Measurements from ENCODE around the gene THEMIS2. TPM values are rescaled to one million over a fixed set of nuclear protein-coding genes. Genes with fewer than 3 reads are reported as not detected.

Gene THEMIS2
- total RNA-seq, 1 experiment from 2014 or later, result 5.7 TPM

GRCh38 chr1:27886744-27887143 is 14.4 kb downstream of the THEMIS2 start:
- DNase-seq (no peak), ATAC-seq (no peak)
- Histone ChIP-seq H2AFZ (ENCODE audit: low read length) (no peak overlapping the region), H4K20me1 (ENCODE audit: low read length) (no peaks in the 10 kb centered on the region), H3K27me3 (ENCODE audit: low read length) (no peaks in the 10 kb centered on the region), H3K9ac (ENCODE audit: low read length) (no peak overlapping the region), H3K79me2 (ENCODE audit: low read length) (no peaks in the 10 kb centered on the region), H3K4me2 (ENCODE audit: low read length) (no peak overlapping the region), H3K4me1 (ENCODE audit: insufficient read depth, low read length) (no peaks in the 10 kb centered on the region), H3K27ac (ENCODE audit: low read length) (no peak overlapping the region), H3K9me2 (replicated peaks; ENCODE audit: low read length) (no peaks in the 10 kb centered on the region), H3F3A (ENCODE audit: low read length, unreplicated experiment) (no peaks in the 10 kb centered on the region), H3K9me3 (ENCODE audit: low read length) (no peaks in the 10 kb centered on the region), H3K4me3 (ENCODE audit: low read length) (no peak overlapping the region), H3K36me3 (ENCODE audit: low read depth, low read length) (peaks cover 10% of the 10 kb centered on the region; the same call in 1 of the 2 replicates)
- ChIA-PET CTCF (no interaction called here), POLR2A (ENCODE audit: unreplicated experiment) (no interaction called here)
- no peak for TF ChIP-seq EZH2 (IDR thresholded peaks at IDR 0.05; ENCODE audit: low read length, unreplicated experiment)
- intact Hi-C loops (cut with micrococcal nuclease), result no loop called here
- BruUV-seq (replicated peaks), result no TSS peak

GRCh38 chr1:27887215-27888021 is 15.1 kb downstream of the THEMIS2 start:
- ChIA-PET POLR2A (ENCODE audit: unreplicated experiment) (no interaction called here), CTCF (no interaction called here)
- no peak for DNase-seq
- H3K27ac ChIP-seq (ENCODE audit: low read length), result no peak overlapping the region
- no peak overlapping the region for H3K9ac ChIP-seq (ENCODE audit: low read length)
- H4K20me1 ChIP-seq (ENCODE audit: low read length), result no peaks in the 10 kb centered on the region
- H3K4me2 ChIP-seq (ENCODE audit: low read length), result no peak overlapping the region
- peaks cover 16% of the 10 kb centered on the region; the same call in 1 of the 2 replicates for H3K36me3 ChIP-seq (ENCODE audit: low read depth, low read length)
- ATAC-seq, result peak; percentile 22; the same call in 1 of the 2 replicates
- H3K79me2 ChIP-seq (ENCODE audit: low read length), result no peaks in the 10 kb centered on the region
- no TSS peak for BruUV-seq (replicated peaks)
- H3K9me3 ChIP-seq (ENCODE audit: low read length), result no peaks in the 10 kb centered on the region
- no peaks in the 10 kb centered on the region for H3K9me2 ChIP-seq (replicated peaks; ENCODE audit: low read length)
- H3K27me3 ChIP-seq (ENCODE audit: low read length), result no peaks in the 10 kb centered on the region
- H2AFZ ChIP-seq (ENCODE audit: low read length), result no peak overlapping the region
- no peaks in the 10 kb centered on the region for H3F3A ChIP-seq (ENCODE audit: low read length, unreplicated experiment)
- H3K4me1 ChIP-seq (ENCODE audit: insufficient read depth, low read length), result no peaks in the 10 kb centered on the region
- intact Hi-C loops (cut with micrococcal nuclease), result no loop called here
- H3K4me3 ChIP-seq (ENCODE audit: low read length), result no peak overlapping the region
- TF ChIP-seq EZH2 (IDR thresholded peaks at IDR 0.05; ENCODE audit: low read length, unreplicated experiment) (no peak), EZH2phosphoT487 (IDR thresholded peaks at IDR 0.05; ENCODE audit: borderline replicate concordance, low read length) (no peak), CTCF (conservative IDR thresholded peaks at IDR 0.05; ENCODE audit: low read depth, low read length) (no peak)

- Histone ChIP-seq H4K20me1 (ENCODE audit: low read length) (no peaks in the 10 kb centered on the region), H3K27ac (ENCODE audit: low read length) (no peak overlapping the region), H3K9me3 (ENCODE audit: low read length) (no peaks in the 10 kb centered on the region), H3K9me2 (replicated peaks; ENCODE audit: low read length) (no peaks in the 10 kb centered on the region), H3K36me3 (ENCODE audit: low read depth, low read length) (peaks cover 35% of the 10 kb centered on the region), H2AFZ (ENCODE audit: low read length) (no peak overlapping the region), H3K27me3 (ENCODE audit: low read length) (no peaks in the 10 kb centered on the region), H3K79me2 (ENCODE audit: low read length) (no peaks in the 10 kb centered on the region), H3K9ac (ENCODE audit: low read length) (no peak overlapping the region), H3K4me2 (ENCODE audit: low read length) (no peak overlapping the region), H3K4me1 (ENCODE audit: insufficient read depth, low read length) (no peaks in the 10 kb centered on the region), H3F3A (ENCODE audit: low read length, unreplicated experiment) (no peaks in the 10 kb centered on the region), H3K4me3 (ENCODE audit: low read length) (no peak overlapping the region)
- ATAC-seq, result no peak
- POLR2A ChIA-PET (ENCODE audit: unreplicated experiment), result no interaction called here
- CTCF ChIA-PET, result no interaction called here
- intact Hi-C loops (cut with micrococcal nuclease), result no loop called here
- TF ChIP-seq EZH2 (IDR thresholded peaks at IDR 0.05; ENCODE audit: low read length, unreplicated experiment) (no peak), CTCF (conservative IDR thresholded peaks at IDR 0.05; ENCODE audit: low read depth, low read length) (no peak), EZH2phosphoT487 (IDR thresholded peaks at IDR 0.05; ENCODE audit: borderline replicate concordance, low read length) (no peak)
- no TSS peak for BruUV-seq (replicated peaks)
- no peak for DNase-seq
Measured at GRCh38 chr1:27889506-27889905, 17.2 kb downstream of the THEMIS2 start.

Data from PC-3 (cell line).